BE2C (cell line): Measurements from ENCODE around the gene FTH1.
"Not testable (repeated sequence)": the region's sequence is repeated elsewhere in the genome, so short reads cannot be mapped to it uniquely, and the experiment has no call there.

Experiments used
- DNase-seq: peaks from one replicate; pipeline ENCODE4 v3.0.0-alpha.2; 2020
- H3K27me3 ChIP-seq: fragments of 250-450 bp; sonication (Bioruptor Pico); 2 replicates; pipeline ENCODE4 v1.5.1; 2020; ENCODE audit warnings: mild to moderate bottlenecking
- H3K36me3 ChIP-seq: fragments of 250-450 bp; sonication (Bioruptor Pico); 2 replicates; pipeline ENCODE4 v1.5.1; 2020; ENCODE audit warnings: mild to moderate bottlenecking
- H3K4me1 ChIP-seq: fragments of 250-450 bp; sonication (Bioruptor Pico); 2 replicates; pipeline ENCODE4 v1.5.1; 2020
- H3K4me3 ChIP-seq: 2 replicates; pipeline ENCODE4 v1.5.1; 2011; ENCODE audit warnings: low read depth, low read length
- H3K9me3 ChIP-seq: fragments of 250-450 bp; sonication (Bioruptor Pico); 2 replicates; pipeline ENCODE4 v1.5.1; 2020
- CTCF ChIP-seq: IDR thresholded peaks from 2 replicates; pipeline ENCODE4 v1.5.1; 2012; ENCODE audit warnings: mild to moderate bottlenecking, low read depth, low read length

Gene FTH1

GRCh38 chr11:62011881-62012280 lies 44.4 kb upstream of the FTH1 start:
- no peak for DNase-seq
- TF ChIP-seq CTCF: no peak
- no peaks in the 10 kb centered on the region for H3K36me3 ChIP-seq
- H3K27me3 ChIP-seq: no peaks in the 10 kb centered on the region
- no peaks in the 10 kb centered on the region for H3K9me3 ChIP-seq
- no peak overlapping the region for H3K4me3 ChIP-seq
- no peaks in the 10 kb centered on the region for H3K4me1 ChIP-seq

GRCh38 chr11:62010935-62011528 lies 43.6 kb upstream of the FTH1 start:
- no peaks in the 10 kb centered on the region for H3K27me3 ChIP-seq
- no peak for TF ChIP-seq CTCF
- DNase-seq: no peak

GRCh38 chr11:62008193-62008592 lies 40.8 kb upstream of the FTH1 start:
- Histone ChIP-seq H3K4me3 (no peak overlapping the region), H3K9me3 (no peaks in the 10 kb centered on the region), H3K4me1 (no peaks in the 10 kb centered on the region), H3K36me3 (no peaks in the 10 kb centered on the region), H3K27me3 (no peaks in the 10 kb centered on the region)
- no peak for TF ChIP-seq CTCF
- DNase-seq: no peak

More at GRCh38 chr11:62010935-62011528, 43.6 kb upstream of the FTH1 start:
- Histone ChIP-seq H3K4me1 (no peaks in the 10 kb centered on the region), H3K36me3 (no peaks in the 10 kb centered on the region), H3K9me3 (no peaks in the 10 kb centered on the region), H3K4me3 (no peak overlapping the region)

DNA sequence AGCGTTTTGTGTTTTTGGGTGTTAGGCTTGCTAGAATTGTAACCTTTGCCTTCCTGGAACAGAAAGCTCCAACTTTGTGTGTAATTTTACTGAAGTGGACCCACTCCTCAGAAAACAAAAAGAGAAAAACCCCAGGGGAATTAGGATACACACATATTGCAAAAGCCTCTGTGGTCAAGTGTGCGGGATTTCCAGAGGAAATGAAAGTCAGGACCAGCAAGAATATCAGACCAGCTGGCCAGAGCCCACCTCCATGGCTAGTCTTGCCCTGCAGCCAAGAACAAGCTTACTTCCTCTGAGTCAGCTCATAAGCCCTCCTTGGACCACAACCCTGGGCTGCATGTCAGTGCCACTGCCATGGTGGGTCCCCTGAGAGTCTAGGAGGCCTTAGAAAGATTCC lies 37.0 kb upstream of the FTH1 start:
- H3K4me1 ChIP-seq: no peaks in the 10 kb centered on the region
- H3K27me3 ChIP-seq: no peaks in the 10 kb centered on the region
- H3K9me3 ChIP-seq: no peaks in the 10 kb centered on the region
- no peaks in the 10 kb centered on the region for H3K36me3 ChIP-seq
- TF ChIP-seq CTCF: no peak
- H3K4me3 ChIP-seq: no peak overlapping the region
- no peak for DNase-seq

- not testable (repeated sequence) for H3K9me3 ChIP-seq, H3K4me1 ChIP-seq, H3K36me3 ChIP-seq, H3K4me3 ChIP-seq, DNase-seq, H3K27me3 ChIP-seq
Measured at GRCh38 chr11:62002283-62002682, 34.8 kb upstream of the FTH1 start.

DNA sequence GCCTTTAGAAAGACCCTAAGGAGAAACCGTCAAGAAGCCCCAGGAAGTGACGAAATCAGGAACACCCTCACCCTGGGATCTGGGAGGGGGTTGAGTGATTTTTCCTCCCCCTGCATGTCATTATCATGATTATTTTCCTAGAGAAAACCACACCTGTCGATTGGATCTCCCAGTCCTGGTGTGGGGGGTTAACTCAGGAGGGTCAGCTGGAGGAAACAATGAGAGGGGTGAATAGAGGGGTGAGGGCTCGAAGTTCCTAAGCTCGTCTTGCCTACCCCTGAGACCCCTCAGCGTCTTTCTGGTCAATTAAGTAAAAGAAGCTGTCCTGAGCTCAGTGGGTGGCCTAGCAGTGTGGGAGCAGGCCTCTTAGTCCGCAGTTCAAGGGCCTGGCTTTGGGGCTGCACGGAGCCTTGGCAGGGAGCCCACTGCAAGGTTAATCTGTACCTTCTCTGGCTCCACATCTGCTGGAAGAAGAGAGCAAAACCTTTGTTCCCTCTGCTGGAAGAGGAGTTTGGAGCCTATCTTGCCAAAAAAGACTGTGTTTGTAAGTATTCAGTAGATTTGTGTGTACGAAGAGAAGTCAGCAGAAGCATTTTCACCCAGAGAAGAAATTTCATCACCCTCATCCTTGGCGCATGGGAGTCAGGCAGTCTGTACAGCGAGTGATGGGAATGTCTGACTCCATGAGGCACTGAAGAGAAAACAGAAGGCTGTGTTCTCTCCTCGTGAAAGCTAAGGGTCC lies 34.2 kb upstream of the FTH1 start:
- Histone ChIP-seq H3K4me1 (no peaks in the 10 kb centered on the region), H3K4me3 (no peak overlapping the region), H3K9me3 (no peaks in the 10 kb centered on the region), H3K36me3 (no peaks in the 10 kb centered on the region), H3K27me3 (no peaks in the 10 kb centered on the region)
- no peak for TF ChIP-seq CTCF
- DNase-seq: peak; percentile 10
